HepG2 (cell line): ENCODE data around the gene PLCL2. TPM values are rescaled to one million over a fixed set of nuclear protein-coding genes. Genes with fewer than 3 reads are reported as not detected.

Experiments used
- ATAC-seq: fragments of 200-7000 bp; cut with Tn5 transposase; 3 replicates; pipeline ENCODE4 v1.9.1; 2020; ENCODE audit warnings: mild to moderate bottlenecking, moderate library complexity
- BruUV-seq: library from RNA; stranded (reverse); fragments of 400-500 nt; replicated peaks from 2 replicates; lab custom pipeline; 2021; lab: Mats Ljungman, UMichigan
- CTCF ChIA-PET: fragments of 300-600 bp; formaldehyde crosslinking; extraction: SDS; loops from one replicate; lab custom pipeline; 2021; ENCODE audit warnings: low total read pairs, inconsistent platforms, low intra/inter-chr PET ratio; lab: Yijun Ruan, JAX
- POLR2A ChIA-PET: fragments of 350-600 bp; sonication (Branson Sonifier 250); formaldehyde crosslinking; loops from one replicate; lab custom pipeline; 2020; ENCODE audit warnings: antibody characterized with exemption, inconsistent platforms; lab: Yijun Ruan, JAX
- DNase-seq: peaks from one replicate; pipeline ENCODE4 v3.0.0-alpha.2; 2015; ENCODE audit warnings: low spot score
- FAIRE-seq: peaks from 3 replicates; lab custom pipeline; 2011; peaks lifted over from hg19 to GRCh38; lab: Jason Lieb, UNC
- H2AFZ ChIP-seq: one replicate; pipeline ENCODE4 v1.6.1; 2011; ENCODE audit warnings: low read length, inconsistent platforms
- H3K27ac ChIP-seq: fragments of 300-600 bp; 3 replicates; pipeline ENCODE4 v1.8.0; 2011; ENCODE audit warnings: mixed run types, mild to moderate bottlenecking, mixed read lengths, low read length, inconsistent platforms; ENCODE audit not compliant: insufficient read depth; ENCODE audit errors: extremely low read length
- H3K27me3 ChIP-seq, 2 experiments: fragments of 200-600 bp in 1 of 2; 2 replicates in 1 of 2; 3 replicates in 1 of 2; pipeline versions ENCODE4 v1.6.0 to v1.8.0; 2011; ENCODE audit warnings: low read length in 2 of 2, mild to moderate bottlenecking in 2 of 2, moderate library complexity in 2 of 2, inconsistent platforms in 1 of 2; ENCODE audit not compliant: insufficient read depth in 2 of 2, control insufficient read depth in 1 of 2
- H3K36me3 ChIP-seq, 2 experiments: fragments of 200-600 bp in 1 of 2; replicated peaks in 1 of 2; 2 replicates in 1 of 2; 3 replicates in 1 of 2; pipeline versions ENCODE4 v1.5.1 to v1.8.0; 2011; ENCODE audit warnings: low read length in 2 of 2, inconsistent platforms in 1 of 2; ENCODE audit not compliant: insufficient read depth in 2 of 2, control insufficient read depth in 1 of 2
- H3K4me1 ChIP-seq: 2 replicates; pipeline ENCODE4 v1.5.1; 2012; ENCODE audit warnings: low read length, inconsistent platforms; ENCODE audit not compliant: insufficient read depth
- H3K4me2 ChIP-seq: 2 replicates; pipeline ENCODE4 v1.6.0; 2011; ENCODE audit warnings: low read depth, low read length, inconsistent platforms
- H3K4me3 ChIP-seq, 3 experiments: fragments of 200-600 bp in 1 of 3; sonication (generic), shearing (Covaris generic) in 1 of 3; replicated peaks in 1 of 3; 2 replicates each; pipeline ENCODE4 v1.5.1; 2011 to 2016; ENCODE audit warnings: low read length in 3 of 3, inconsistent platforms in 2 of 3, low read depth in 2 of 3, mild to moderate bottlenecking in 2 of 3, control low read depth in 1 of 3, mixed read lengths in 1 of 3; ENCODE audit not compliant: insufficient read depth in 1 of 3
- H3K79me2 ChIP-seq: one replicate; pipeline ENCODE4 v1.6.1; 2011; ENCODE audit warnings: low read length, inconsistent platforms; ENCODE audit not compliant: insufficient read depth
- H3K9ac ChIP-seq: 2 replicates; pipeline ENCODE4 v1.6.0; 2011; ENCODE audit warnings: mild to moderate bottlenecking, low read depth, low read length, inconsistent platforms; ENCODE audit not compliant: insufficient read depth
- H3K9me3 ChIP-seq: 2 replicates; pipeline ENCODE4 v1.5.1; 2012; ENCODE audit warnings: mild to moderate bottlenecking, low read length
- H4K20me1 ChIP-seq: 2 replicates; pipeline ENCODE4 v1.6.0; 2011; ENCODE audit warnings: inconsistent platforms, mild to moderate bottlenecking, low read length, moderate library complexity; ENCODE audit not compliant: insufficient read depth
- BORCS8-MEF2B ChIP-seq: sonication (generic); formaldehyde crosslinking; IDR thresholded peaks from 2 replicates; pipeline ENCODE4 v1.8.0; 2022; ENCODE audit warnings: mild to moderate bottlenecking, missing genetic modification reagents
- KMT2A ChIP-seq: sonication (generic); formaldehyde crosslinking; IDR thresholded peaks from 2 replicates; pipeline ENCODE4 v1.4.0; 2020; ENCODE audit warnings: missing genetic modification reagents
- NFRKB ChIP-seq: fragments of 450-650 bp; IDR thresholded peaks from 2 replicates; pipeline ENCODE4 v1.6.1; 2017
- NFYB ChIP-seq: sonication (generic); formaldehyde crosslinking; IDR thresholded peaks from 2 replicates; pipeline ENCODE4 v1.4.0; 2020; ENCODE audit warnings: missing genetic modification reagents
- NRL ChIP-seq: sonication (generic); formaldehyde crosslinking; IDR thresholded peaks from 2 replicates; pipeline ENCODE4 v1.5.0; 2020; ENCODE audit warnings: missing genetic modification reagents, mild to moderate bottlenecking, moderate library complexity, borderline replicate concordance
- TMF1 ChIP-seq: sonication (generic); formaldehyde crosslinking; IDR thresholded peaks from 2 replicates; pipeline ENCODE4 v1.8.1; 2022; ENCODE audit warnings: low read depth, missing genetic modification reagents
- ZBTB7A ChIP-seq: sonication (generic); formaldehyde crosslinking; IDR thresholded peaks from 2 replicates; pipeline ENCODE4 v1.8.0; 2022; ENCODE audit warnings: mild to moderate bottlenecking, missing genetic modification reagents
- ZKSCAN8 ChIP-seq: IDR thresholded peaks from 2 replicates; pipeline ENCODE4 v1.6.1; 2016; ENCODE audit warnings: borderline replicate concordance, missing genetic modification reagents, missing compliant biosample characterization
- ZNF232 ChIP-seq: sonication (generic); formaldehyde crosslinking; IDR thresholded peaks from 2 replicates; pipeline ENCODE4 v1.4.0; 2020; ENCODE audit warnings: missing genetic modification reagents, borderline replicate concordance
- ZNF34 ChIP-seq: sonication (generic); formaldehyde crosslinking; IDR thresholded peaks from 2 replicates; pipeline ENCODE4 v1.4.0; 2020; ENCODE audit warnings: mild to moderate bottlenecking, missing genetic modification reagents, borderline replicate concordance
- ZNF383 ChIP-seq: sonication (generic); formaldehyde crosslinking; IDR thresholded peaks from 2 replicates; pipeline ENCODE4 v1.4.0; 2020; ENCODE audit warnings: missing genetic modification reagents, mild to moderate bottlenecking, borderline replicate concordance
- ZNF549 ChIP-seq: sonication (generic); formaldehyde crosslinking; IDR thresholded peaks from 2 replicates; pipeline ENCODE4 v1.5.0; 2020; ENCODE audit warnings: missing genetic modification reagents
- ZNF564 ChIP-seq: sonication (generic); formaldehyde crosslinking; IDR thresholded peaks from 2 replicates; pipeline ENCODE4 v1.8.1; 2023; ENCODE audit warnings: mild to moderate bottlenecking, missing genetic modification reagents
- WGBS: methylation state at CpG from one replicate; pipeline ENCODE4 v1.1.6; 2017; ENCODE audit warnings: low lambda C conversion rate; 5-methylcytosine and 5-hydroxymethylcytosine counted together
- in situ Hi-C: cut with HindIII; loops from 2 replicates; pipeline ENCODE4 v1.10.0; 2017; ENCODE audit warnings: low pct_unique_long_range_greater_than_20kb; ENCODE audit not compliant: extremely low pct_ligation_motif_present
- intact Hi-C: fragments of 100-400 bp; cut with micrococcal nuclease; formaldehyde crosslinking; loops from one replicate; pipeline ENCODE4 v1.10.0; 2022; ENCODE audit not compliant: unreplicated experiment
- polyA plus RNA-seq, 8 experiments: library from polyadenylated mRNA; depleted of rRNA in 3 of 8; stranded (reverse) in 7 of 8; unstranded in 1 of 8; fragments of >200 nt; fragmentation: Illumina TruSeq in 4 of 8; extraction: Trizol in 4 of 8; gene quantifications; 2 replicates each; pipeline versions ENCODE4 v1.2.1 to v1.2.3, GENCODE V29; 2011 to 2016; ENCODE audit warnings: low read depth in 4 of 8, missing spikeins in 1 of 8, mixed read lengths in 1 of 8; ENCODE audit not compliant: insufficient read depth in 1 of 8
- total RNA-seq, 5 experiments: library from RNA; depleted of rRNA; stranded (reverse); fragments of >200 nt; fragmentation: Illumina TruSeq; extraction: Trizol; gene quantifications; 2 replicates each; pipeline ENCODE4 v1.2.3, GENCODE V29; 2016; ENCODE audit warnings: low read depth in 1 of 5
- TF ChIP-seq, protein P1 (sequence below): sonication (generic); formaldehyde crosslinking; IDR thresholded peaks from 2 replicates; pipeline ENCODE4 v1.5.1; 2020; ENCODE audit warnings: missing genetic modification reagents, mild to moderate bottlenecking, borderline replicate concordance

PLCL2 gene
- total and polyA plus RNA-seq, 2 of the 13 experiments (the other 11 are each of a cell fraction or from before 2014, with no cell fraction given): not detected

DNA sequence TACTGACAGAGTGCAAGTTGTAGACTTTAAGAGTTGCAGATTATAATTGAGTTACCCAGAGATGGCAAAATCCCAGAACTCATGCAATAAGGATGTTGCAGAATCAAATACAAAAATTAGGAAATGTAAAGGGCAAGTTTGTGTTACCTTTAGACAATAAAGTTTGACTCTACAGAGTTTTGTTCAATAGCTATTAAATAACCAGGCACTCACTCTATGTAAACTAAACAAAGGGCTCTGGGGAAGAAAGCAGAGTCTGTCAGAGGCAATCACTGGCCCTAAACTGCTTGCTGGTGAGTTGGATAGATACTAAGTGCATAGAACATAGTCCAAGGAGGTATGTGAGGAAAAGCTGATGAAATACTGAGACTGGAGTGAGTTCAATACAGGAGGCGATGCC lies 40.0 kb upstream of the PLCL2 start:
- Histone ChIP-seq H3K4me2 (no peak overlapping the region), H3K9me3 (no peaks in the 10 kb centered on the region), H3K9ac (no peak overlapping the region), H3K4me3 (no peak overlapping the region), H2AFZ (no peak overlapping the region), H3K36me3 (no peaks in the 10 kb centered on the region), H4K20me1 (no peaks in the 10 kb centered on the region), H3K27ac (no peak overlapping the region), H3K4me1 (no peaks in the 10 kb centered on the region), H3K27me3 (peaks cover 0 to 11% of the 10 kb centered on the region in 2 experiments; a peak in 3 of 5 replicates), H3K79me2 (no peaks in the 10 kb centered on the region)
- DNase-seq: no peak
- intact Hi-C loops: no loop called here
- no peak for ATAC-seq
- TF ChIP-seq ZNF549 (CRISPR knock-in tag) (no peak), NRL (CRISPR knock-in tag) (no peak), BORCS8-MEF2B (CRISPR knock-in tag) (no peak), KMT2A (CRISPR knock-in tag) (no peak), ZNF564 (CRISPR knock-in tag) (no peak), NFYB (no peak), ZNF34 (CRISPR knock-in tag) (no peak), ZKSCAN8 (no peak), ZBTB7A (CRISPR knock-in tag) (no peak), TMF1 (CRISPR knock-in tag) (no peak), ZNF232 (CRISPR knock-in tag) (no peak), NFRKB (no peak), ZNF383 (CRISPR knock-in tag) (no peak)
- TF ChIP-seq, protein P1, sequence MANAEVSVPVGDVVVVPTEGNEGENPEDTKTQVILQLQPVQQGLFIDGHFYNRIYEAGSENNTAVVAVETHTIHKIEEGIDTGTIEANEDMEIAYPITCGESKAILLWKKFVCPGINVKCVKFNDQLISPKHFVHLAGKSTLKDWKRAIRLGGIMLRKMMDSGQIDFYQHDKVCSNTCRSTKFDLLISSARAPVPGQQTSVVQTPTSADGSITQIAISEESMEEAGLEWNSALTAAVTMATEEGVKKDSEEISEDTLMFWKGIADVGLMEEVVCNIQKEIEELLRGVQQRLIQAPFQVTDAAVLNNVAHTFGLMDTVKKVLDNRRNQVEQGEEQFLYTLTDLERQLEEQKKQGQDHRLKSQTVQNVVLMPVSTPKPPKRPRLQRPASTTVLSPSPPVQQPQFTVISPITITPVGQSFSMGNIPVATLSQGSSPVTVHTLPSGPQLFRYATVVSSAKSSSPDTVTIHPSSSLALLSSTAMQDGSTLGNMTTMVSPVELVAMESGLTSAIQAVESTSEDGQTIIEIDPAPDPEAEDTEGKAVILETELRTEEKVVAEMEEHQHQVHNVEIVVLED (CRISPR knock-in tag): no peak
- CTCF ChIA-PET: no interaction called here
- in situ Hi-C loops: no loop called here
- FAIRE-seq: no peak
- POLR2A ChIA-PET: no interaction called here
- no TSS peak for BruUV-seq
- WGBS: 3% methylated on average over 1 of the region's 1 CpG
